ENCODE data around the gene OST4.

Gene OST4

GRCh38 chr2:27042159-27042661 lies 29.2 kb downstream of the OST4 start:
- H3K4me3 ChIP-seq (ENCODE audit: control insufficient read depth, low read depth, low read length) = no peak overlapping the region
- no peak for DNase-seq (ENCODE audit: low read depth)
- TF ChIP-seq CTCF (conservative IDR thresholded peaks at IDR 0.05; ENCODE audit: control insufficient read depth, insufficient read depth, low read depth, low read length) = no peak

GRCh38 chr2:27041752-27042151 lies 29.7 kb downstream of the OST4 start:
- no peak for TF ChIP-seq CTCF (conservative IDR thresholded peaks at IDR 0.05; ENCODE audit: control insufficient read depth, insufficient read depth, low read depth, low read length)
- no peak for DNase-seq (ENCODE audit: low read depth)

GRCh38 chr2:27040282-27040681 lies 31.2 kb downstream of the OST4 start:
- no peak for DNase-seq (ENCODE audit: low read depth)
- TF ChIP-seq CTCF (conservative IDR thresholded peaks at IDR 0.05; ENCODE audit: control insufficient read depth, insufficient read depth, low read depth, low read length) = no peak
- H3K4me3 ChIP-seq (ENCODE audit: control insufficient read depth, low read depth, low read length) = no peak overlapping the region

More at GRCh38 chr2:27041752-27042151, 29.7 kb downstream of the OST4 start:
- no peak overlapping the region for H3K4me3 ChIP-seq (ENCODE audit: control insufficient read depth, low read depth, low read length)

GRCh38 chr2:27039871-27040270 lies 31.6 kb downstream of the OST4 start:
- no peak overlapping the region for H3K4me3 ChIP-seq (ENCODE audit: control insufficient read depth, low read depth, low read length)
- TF ChIP-seq CTCF (conservative IDR thresholded peaks at IDR 0.05; ENCODE audit: control insufficient read depth, insufficient read depth, low read depth, low read length) = no peak
- no peak for DNase-seq (ENCODE audit: low read depth)

- H3K4me3 ChIP-seq (ENCODE audit: control insufficient read depth, low read depth, low read length) = no peak overlapping the region
These were observed 32.0 kb downstream of the OST4 start for GRCh38 chr2:27039426-27039825.

GRCh38 chr2:27038631-27039339 lies 32.7 kb downstream of the OST4 start:
- no peak for DNase-seq (ENCODE audit: low read depth)

More at GRCh38 chr2:27039426-27039825, 32.0 kb downstream of the OST4 start:
- no peak for TF ChIP-seq CTCF (conservative IDR thresholded peaks at IDR 0.05; ENCODE audit: control insufficient read depth, insufficient read depth, low read depth, low read length)
- DNase-seq (ENCODE audit: low read depth) = no peak

More at GRCh38 chr2:27038631-27039339, 32.7 kb downstream of the OST4 start:
- H3K4me3 ChIP-seq (ENCODE audit: control insufficient read depth, low read depth, low read length) = no peak overlapping the region
- no peak for TF ChIP-seq CTCF (conservative IDR thresholded peaks at IDR 0.05; ENCODE audit: control insufficient read depth, insufficient read depth, low read depth, low read length)
